ENCODE data around the gene ITCH.

Gene ITCH

DNA sequence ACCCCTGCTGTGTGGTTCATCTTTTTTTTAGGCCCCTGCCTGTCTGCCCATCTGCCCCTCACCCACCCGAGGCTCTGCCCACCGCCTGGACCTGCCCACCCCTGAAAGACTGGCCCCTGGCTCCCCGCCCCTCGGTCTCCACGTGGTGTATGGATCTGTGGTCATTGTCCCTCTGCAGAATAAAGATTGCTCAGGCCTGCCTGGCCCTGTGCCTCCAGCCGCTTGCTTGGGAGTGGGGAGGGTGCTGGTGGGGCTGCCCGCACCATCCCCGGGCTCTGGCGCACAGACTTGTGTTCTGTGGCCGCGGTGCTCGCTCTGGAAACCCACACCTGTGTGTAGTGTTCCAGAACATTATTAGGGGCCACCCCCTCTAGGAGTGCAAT is 197.1 kb downstream of the ITCH start:
- no peak for TF ChIP-seq CTCF (conservative IDR thresholded peaks at IDR 0.05)
- TF ChIP-seq ZFX (IDR thresholded peaks at IDR 0.05) = no peak
- H3K27ac ChIP-seq = no peak overlapping the region

DNA sequence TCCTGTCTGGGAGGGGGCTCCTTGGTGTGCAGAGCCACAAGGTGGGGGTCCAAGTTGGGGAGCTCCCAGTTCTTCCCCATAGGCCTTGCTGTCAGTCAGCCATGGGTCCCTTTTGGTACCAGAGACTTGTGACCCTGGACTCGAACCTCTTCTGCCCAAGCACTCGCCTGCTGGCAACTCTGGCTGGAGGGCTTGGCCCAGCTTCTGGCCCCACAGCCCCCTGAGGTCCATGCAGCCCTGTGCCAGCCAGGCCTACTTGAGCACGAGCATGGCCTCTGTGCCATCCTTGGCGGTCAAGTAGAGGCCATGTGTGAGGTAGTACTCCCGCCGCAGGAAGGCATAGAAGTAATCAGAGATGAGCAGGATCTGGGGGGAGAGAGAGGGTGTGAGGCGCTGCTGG is 197.5 kb downstream of the ITCH start:
- no peak for TF ChIP-seq CTCF (conservative IDR thresholded peaks at IDR 0.05)
- TF ChIP-seq ZFX (IDR thresholded peaks at IDR 0.05) = no peak
- no peak overlapping the region for H3K27ac ChIP-seq
